SK-N-SH (cell line): Measurements from ENCODE around the gene KYAT1. TPM values are rescaled to one million over a fixed set of nuclear protein-coding genes. Genes with fewer than 3 reads are reported as not detected.

ENCODE experiments used
- CTCF ChIA-PET: fragments of 300-600, 350-600 bp; formaldehyde crosslinking; extraction: SDS; loops from one replicate; lab custom pipeline; 2021; lab: Yijun Ruan, JAX
- POLR2A ChIA-PET: fragments of 350-600 bp; sonication (Branson Sonifier 250); formaldehyde crosslinking; extraction: SDS; loops from one replicate; lab custom pipeline; 2020; ENCODE audit warnings: antibody characterized with exemption, inconsistent platforms; lab: Yijun Ruan, JAX
- DNase-seq: peaks from one replicate; pipeline ENCODE4 v3.0.0; 2012
- H2AFZ ChIP-seq: fragments of 200-600 bp; sonication (generic); 2 replicates; pipeline ENCODE4 v1.8.1; 2016; ENCODE audit warnings: antibody characterized with exemption, mild to moderate bottlenecking, low read depth
- H3F3A ChIP-seq: fragments of 200-600 bp; sonication (generic); replicated peaks from 2 replicates; pipeline ENCODE3; 2016; ENCODE audit warnings: antibody characterized with exemption, mild to moderate bottlenecking; ENCODE audit not compliant: insufficient read depth
- H3K27ac ChIP-seq, 2 experiments: fragments of 200-500 bp in 1 of 2; fragments of 200-600 bp in 1 of 2; sonication (Bioruptor generic) in 1 of 2; sonication (generic), shearing (Covaris generic) in 1 of 2; 2 replicates each; pipeline versions ENCODE4 v1.5.1 to v1.6.1; 2014 to 2016; ENCODE audit warnings: low read depth in 2 of 2, inconsistent platforms in 1 of 2, low read length in 1 of 2, mild to moderate bottlenecking in 1 of 2, mixed read lengths in 1 of 2
- H3K27me3 ChIP-seq: fragments of 200-600 bp; sonication (generic), shearing (Covaris generic); 2 replicates; pipeline ENCODE4 v1.6.1; 2016; ENCODE audit warnings: mixed run types; ENCODE audit not compliant: insufficient read depth
- H3K36me3 ChIP-seq, 2 experiments: fragments of 200-500 bp in 1 of 2; fragments of 200-600 bp in 1 of 2; sonication (Bioruptor generic) in 1 of 2; sonication (generic) in 1 of 2; replicated peaks in 1 of 2; 2 replicates each; pipeline versions ENCODE3 to v1.5.1; 2014 to 2016; ENCODE audit warnings: low read length in 1 of 2, mild to moderate bottlenecking in 1 of 2; ENCODE audit not compliant: insufficient read depth in 2 of 2, control insufficient read depth in 1 of 2
- H3K4me1 ChIP-seq, 2 experiments: fragments of 200-500 bp in 1 of 2; fragments of 200-600 bp in 1 of 2; sonication (Bioruptor generic) in 1 of 2; sonication (generic), shearing (Covaris generic) in 1 of 2; 2 replicates each; pipeline versions ENCODE4 v1.5.1 to v1.6.1; 2014 to 2016; ENCODE audit warnings: low read depth in 1 of 2, low read length in 1 of 2, mixed run types in 1 of 2; ENCODE audit not compliant: insufficient read depth in 2 of 2, control insufficient read depth in 1 of 2
- H3K4me2 ChIP-seq: fragments of 200-600 bp; sonication (generic), shearing (Covaris generic); 2 replicates; pipeline ENCODE4 v1.6.1; 2017; ENCODE audit warnings: mixed run types
- H3K4me3 ChIP-seq, 2 experiments: fragments of 200-500 bp in 1 of 2; fragments of 200-600 bp in 1 of 2; sonication (Bioruptor generic) in 1 of 2; sonication (generic), shearing (Covaris generic) in 1 of 2; 2 replicates each; pipeline versions ENCODE4 v1.5.1 to v1.8.1; 2014 to 2016; ENCODE audit warnings: low read depth in 2 of 2, inconsistent platforms in 1 of 2, low read length in 1 of 2, mild to moderate bottlenecking in 1 of 2, mixed read lengths in 1 of 2, moderate library complexity in 1 of 2
- H3K79me2 ChIP-seq: fragments of 200-600 bp; sonication (generic); 2 replicates; pipeline ENCODE4 v1.8.1; 2017; ENCODE audit warnings: mild to moderate bottlenecking; ENCODE audit not compliant: insufficient read depth
- H3K9ac ChIP-seq: fragments of 200-600 bp; sonication (generic); 2 replicates; pipeline ENCODE4 v1.6.1; 2017; ENCODE audit warnings: mixed run types
- H3K9me2 ChIP-seq: fragments of 200-600 bp; sonication (generic); 2 replicates; pipeline ENCODE4 v1.6.1; 2017; ENCODE audit warnings: mixed run types
- H3K9me3 ChIP-seq: fragments of 200-600 bp; sonication (generic); 2 replicates; pipeline ENCODE4 v1.6.1; 2017; ENCODE audit warnings: mixed run types, mild to moderate bottlenecking, moderate library complexity
- H4K20me1 ChIP-seq: fragments of 200-600 bp; sonication (generic); 2 replicates; pipeline ENCODE4 v1.6.1; 2017; ENCODE audit warnings: mild to moderate bottlenecking, mixed run types; ENCODE audit not compliant: insufficient read depth
- ELF1 ChIP-seq: IDR thresholded peaks from 2 replicates; pipeline ENCODE4 v1.4.0; 2012
- FOSL2 ChIP-seq: IDR thresholded peaks from 2 replicates; pipeline ENCODE4 v1.4.0; 2012; ENCODE audit warnings: low read depth, mild to moderate bottlenecking, moderate library complexity, borderline replicate concordance
- FOXJ3 ChIP-seq: sonication (generic); formaldehyde crosslinking; IDR thresholded peaks from 2 replicates; pipeline ENCODE4 v1.5.1; 2020; ENCODE audit warnings: mild to moderate bottlenecking, missing genetic modification reagents
- FOXM1 ChIP-seq: IDR thresholded peaks from 2 replicates; pipeline ENCODE4 v1.4.0; 2012; ENCODE audit warnings: low read depth, mild to moderate bottlenecking
- GATA2 ChIP-seq: sonication (generic); formaldehyde crosslinking; IDR thresholded peaks from 2 replicates; pipeline ENCODE4 v1.5.0; 2020; ENCODE audit warnings: mild to moderate bottlenecking, missing genetic modification reagents
- JUND ChIP-seq: IDR thresholded peaks from 2 replicates; pipeline ENCODE4 v1.4.0; 2012
- MAX ChIP-seq: IDR thresholded peaks from 2 replicates; pipeline ENCODE4 v1.4.0; 2012; ENCODE audit warnings: low read depth
- MXI1 ChIP-seq: IDR thresholded peaks from 2 replicates; pipeline ENCODE4 v1.6.1; 2012; ENCODE audit warnings: mild to moderate bottlenecking, low read depth, low read length, improper control_type of control experiment
- NFIC ChIP-seq: IDR thresholded peaks from 2 replicates; pipeline ENCODE4 v1.4.0; 2012; ENCODE audit warnings: borderline replicate concordance
- NRF1 ChIP-seq: IDR thresholded peaks from 2 replicates; pipeline ENCODE4 v1.6.1; 2012; ENCODE audit warnings: low read depth, mild to moderate bottlenecking, low read length
- PBX3 ChIP-seq: IDR thresholded peaks from 2 replicates; pipeline ENCODE4; 2012
- RAD21 ChIP-seq: IDR thresholded peaks from 2 replicates; pipeline ENCODE4 v1.6.1; 2012; ENCODE audit warnings: mild to moderate bottlenecking, low read length
- RCOR1 ChIP-seq: fragments of 150-350 bp; IDR thresholded peaks from 2 replicates; pipeline ENCODE4 v1.6.1; 2017; ENCODE audit warnings: antibody characterized with exemption, low read length
- RFX5 ChIP-seq: IDR thresholded peaks from 2 replicates; pipeline ENCODE4 v1.6.1; 2012; ENCODE audit warnings: mild to moderate bottlenecking, improper control_type of control experiment, low read length
- SIN3A ChIP-seq: IDR thresholded peaks from 2 replicates; pipeline ENCODE4 v1.6.1; 2012; ENCODE audit warnings: low read depth, mild to moderate bottlenecking, low read length, moderate library complexity, borderline replicate concordance
- SMC3 ChIP-seq: IDR thresholded peaks from 2 replicates; pipeline ENCODE4 v1.6.1; 2012; ENCODE audit warnings: low read depth, low read length, improper control_type of control experiment
- TCF12 ChIP-seq: IDR thresholded peaks from 2 replicates; pipeline ENCODE4 v1.4.0; 2012
- TEAD4 ChIP-seq: IDR thresholded peaks from 2 replicates; pipeline ENCODE4 v1.4.0; 2012; ENCODE audit warnings: mild to moderate bottlenecking, borderline replicate concordance; ENCODE audit not compliant: insufficient read depth
- USF2 ChIP-seq: fragments of 150-350 bp; IDR thresholded peaks from 2 replicates; pipeline ENCODE4 v1.6.1; 2017; ENCODE audit warnings: antibody characterized with exemption, low read length, low read depth, borderline replicate concordance
- YY1 ChIP-seq: IDR thresholded peaks from 2 replicates; pipeline ENCODE4 v1.4.0; 2012; ENCODE audit warnings: low read depth, mild to moderate bottlenecking
- WGBS: methylation state at CpG from one replicate; pipeline ENCODE4 v1.1.6; 2017; ENCODE audit warnings: low lambda C conversion rate; 5-methylcytosine and 5-hydroxymethylcytosine counted together
- polyA plus RNA-seq, 3 experiments: library from polyadenylated mRNA; depleted of rRNA; stranded (reverse); fragments of >200 nt; gene quantifications; 2 replicates each; pipeline ENCODE4 v1.2.3, GENCODE V29; 2012
- TF ChIP-seq, protein P1 (sequence below): IDR thresholded peaks from 2 replicates; pipeline ENCODE4 v1.4.0; 2012; ENCODE audit warnings: low read depth, borderline replicate concordance
- TF ChIP-seq, protein P2 (sequence below): fragments of 150-350 bp; IDR thresholded peaks from 2 replicates; pipeline ENCODE4 v1.6.1; 2016; ENCODE audit warnings: mild to moderate bottlenecking, low read depth, low read length

The KYAT1 gene
- polyA plus RNA-seq, 1 of the 3 experiments (the other 2 are of a cell fraction) = 9.4 TPM

GRCh38 chr9:128838338-128838737, 43.4 kb downstream of the KYAT1 start:
- no CpG with 5 or more reads among the region's 3 CpGs for WGBS
- TF ChIP-seq FOXJ3 (CRISPR knock-in tag) = no peak
- no peak for TF ChIP-seq NRF1
- no peak for TF ChIP-seq RFX5
- TF ChIP-seq RCOR1 = no peak
- TF ChIP-seq MXI1 = no peak
- TF ChIP-seq RAD21 = no peak
- TF ChIP-seq NFIC = no peak
- TF ChIP-seq ELF1 = no peak
- TF ChIP-seq USF2 = no peak
- no peak for TF ChIP-seq SIN3A
- TF ChIP-seq YY1 = no peak
- TF ChIP-seq, protein P1, sequence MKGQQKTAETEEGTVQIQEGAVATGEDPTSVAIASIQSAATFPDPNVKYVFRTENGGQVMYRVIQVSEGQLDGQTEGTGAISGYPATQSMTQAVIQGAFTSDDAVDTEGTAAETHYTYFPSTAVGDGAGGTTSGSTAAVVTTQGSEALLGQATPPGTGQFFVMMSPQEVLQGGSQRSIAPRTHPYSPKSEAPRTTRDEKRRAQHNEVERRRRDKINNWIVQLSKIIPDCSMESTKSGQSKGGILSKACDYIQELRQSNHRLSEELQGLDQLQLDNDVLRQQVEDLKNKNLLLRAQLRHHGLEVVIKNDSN = no peak
- TF ChIP-seq, protein P2, sequence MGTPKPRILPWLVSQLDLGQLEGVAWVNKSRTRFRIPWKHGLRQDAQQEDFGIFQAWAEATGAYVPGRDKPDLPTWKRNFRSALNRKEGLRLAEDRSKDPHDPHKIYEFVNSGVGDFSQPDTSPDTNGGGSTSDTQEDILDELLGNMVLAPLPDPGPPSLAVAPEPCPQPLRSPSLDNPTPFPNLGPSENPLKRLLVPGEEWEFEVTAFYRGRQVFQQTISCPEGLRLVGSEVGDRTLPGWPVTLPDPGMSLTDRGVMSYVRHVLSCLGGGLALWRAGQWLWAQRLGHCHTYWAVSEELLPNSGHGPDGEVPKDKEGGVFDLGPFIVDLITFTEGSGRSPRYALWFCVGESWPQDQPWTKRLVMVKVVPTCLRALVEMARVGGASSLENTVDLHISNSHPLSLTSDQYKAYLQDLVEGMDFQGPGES = no peak
- TF ChIP-seq JUND = no peak
- H4K20me1 ChIP-seq = no peaks in the 10 kb centered on the region
- DNase-seq = no peak
- no peaks in the 10 kb centered on the region for H3K9me3 ChIP-seq
- H3K36me3 ChIP-seq = no peaks in the 10 kb centered on the region
- no peak overlapping the region for H3K4me2 ChIP-seq
- no peak overlapping the region for H3K4me3 ChIP-seq
- no peaks in the 10 kb centered on the region for H3F3A ChIP-seq
- H3K9ac ChIP-seq = no peak overlapping the region
- no peak overlapping the region for H2AFZ ChIP-seq
- H3K79me2 ChIP-seq = no peaks in the 10 kb centered on the region
- H3K27ac ChIP-seq = no peak overlapping the region
- CTCF ChIA-PET = interaction anchor here (1.0 to 3.0 kb wide), 2 partner anchors 14 to 26 kb away, joined by 3 to 8 read pairs; no protein-coding TSS in a partner anchor
- H3K9me2 ChIP-seq = no peaks in the 10 kb centered on the region
- no peaks in the 10 kb centered on the region for H3K27me3 ChIP-seq
- no peaks in the 10 kb centered on the region for H3K4me1 ChIP-seq
- POLR2A ChIA-PET = interaction anchor here (0.9 kb wide), 1 partner anchor 9 kb away, joined by 3 read pairs; the partner anchor contains the start of gene SPOUT1

DNA sequence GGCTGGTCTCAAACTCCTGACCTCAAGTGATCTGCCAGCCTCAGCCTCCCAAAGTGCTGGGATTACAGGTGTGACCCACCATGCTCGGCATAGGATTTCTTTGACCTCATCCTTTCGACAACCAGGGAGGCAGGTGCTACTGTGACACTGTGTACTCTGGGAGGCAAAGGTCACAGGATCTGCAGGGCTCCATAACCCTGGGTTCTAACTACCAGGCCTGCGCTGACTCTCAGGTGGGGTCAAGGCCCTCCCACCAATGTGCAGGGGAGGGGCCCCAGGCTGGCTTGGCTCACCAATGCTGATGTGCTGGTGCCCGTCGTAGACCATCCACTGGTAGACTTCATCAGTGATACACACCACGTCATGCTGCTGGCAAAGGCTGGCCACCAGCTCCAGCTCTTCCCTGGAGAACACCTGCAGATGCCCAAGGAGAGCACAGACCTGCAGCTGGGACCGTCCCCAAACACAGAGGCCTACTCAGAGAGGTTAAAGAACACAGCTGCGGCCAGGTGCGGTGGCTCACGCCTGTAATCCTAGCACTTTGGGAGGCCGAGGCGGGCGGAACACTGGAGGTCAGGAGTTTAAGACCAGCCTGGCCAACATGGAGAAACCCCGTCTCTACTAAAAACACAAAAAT, 45.1 kb downstream of the KYAT1 start:
- no peaks in the 10 kb centered on the region for H3K4me1 ChIP-seq
- H3K4me3 ChIP-seq = no peak overlapping the region
- WGBS = 90% methylated on average over 6 of the region's 14 CpGs
- H3K4me2 ChIP-seq = no peak overlapping the region
- H3K36me3 ChIP-seq = no peaks in the 10 kb centered on the region
- TF ChIP-seq SIN3A = no peak
- TF ChIP-seq PBX3 = no peak
- no peak for TF ChIP-seq MXI1
- TF ChIP-seq, protein P1 = no peak
- TF ChIP-seq MAX = no peak
- no peak for TF ChIP-seq USF2
- no peak for TF ChIP-seq YY1
- TF ChIP-seq SMC3 = no peak
- no peak for TF ChIP-seq FOSL2
- TF ChIP-seq ELF1 = no peak
- TF ChIP-seq NRF1 = no peak
- no peak for TF ChIP-seq TEAD4
- TF ChIP-seq TCF12 = no peak
- TF ChIP-seq FOXM1 = no peak
- no peak for TF ChIP-seq GATA2 (CRISPR knock-in tag)
- TF ChIP-seq RAD21 = no peak
- no peak for DNase-seq
- no peak overlapping the region for H3K9ac ChIP-seq
- H4K20me1 ChIP-seq = no peaks in the 10 kb centered on the region
- H3K9me3 ChIP-seq = no peaks in the 10 kb centered on the region
- H3F3A ChIP-seq = no peaks in the 10 kb centered on the region
- no peaks in the 10 kb centered on the region for H3K79me2 ChIP-seq
- no peaks in the 10 kb centered on the region for H3K9me2 ChIP-seq
- H2AFZ ChIP-seq = no peak overlapping the region
- H3K27ac ChIP-seq = no peak overlapping the region
- CTCF ChIA-PET = interaction anchor here (1.3 to 3.0 kb wide), 2 partner anchors 8 to 27 kb away, joined by 3 to 8 read pairs; no protein-coding TSS in a partner anchor
- POLR2A ChIA-PET = no interaction called here
- H3K27me3 ChIP-seq = no peaks in the 10 kb centered on the region
